HG03139 (cell line): ENCODE measurements around the gene DENND1A.

Source experiments
- ATAC-seq: cut with Tn5 transposase; IDR thresholded peaks from one replicate; pipeline ENCODE4 v1.9.1; 2021; ENCODE audit not compliant: unreplicated experiment

The DENND1A gene

GRCh38 chr9:123365881-123366528, 563.9 kb downstream of the DENND1A start:
- ATAC-seq: no peak

- ATAC-seq: no peak
Measured at GRCh38 chr9:123365287-123365880, 564.5 kb downstream of the DENND1A start.

DNA sequence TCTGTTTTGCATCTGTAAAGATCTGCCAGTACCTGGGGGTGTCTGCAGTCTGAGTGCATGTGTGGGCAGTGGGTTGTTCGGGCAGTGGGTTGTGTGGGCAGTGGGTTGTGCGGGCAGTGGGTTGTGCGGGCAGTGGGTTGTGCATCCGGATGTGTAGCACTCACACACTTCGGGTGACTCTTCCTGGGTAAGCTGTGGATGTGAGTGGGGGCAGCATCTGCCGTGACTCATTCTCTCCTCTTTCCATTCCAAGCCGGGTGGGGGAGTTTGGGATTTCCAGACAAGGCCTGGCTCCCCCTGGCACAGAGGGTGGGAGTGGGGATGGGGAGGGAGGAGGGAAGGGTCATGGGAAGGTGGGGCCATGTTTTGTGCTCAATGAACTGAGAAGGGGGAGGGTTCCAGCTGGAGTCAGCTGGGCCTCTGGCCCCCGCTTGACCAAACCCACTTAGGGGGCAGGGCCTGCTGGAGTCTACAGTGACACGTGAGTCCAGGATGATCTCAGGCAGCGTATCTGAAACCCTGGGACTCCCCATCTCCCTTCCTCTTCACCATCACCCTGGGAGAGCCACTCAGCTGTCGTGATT, 565.6 kb downstream of the DENND1A start:
- no peak for ATAC-seq

GRCh38 chr9:123362856-123363255, 567.1 kb downstream of the DENND1A start:
- ATAC-seq: no peak

- no peak for ATAC-seq
Measured at GRCh38 chr9:123361731-123362510, 568.0 kb downstream of the DENND1A start.

- ATAC-seq: no peak
Measured at GRCh38 chr9:123361086-123361730, 568.7 kb downstream of the DENND1A start.

DNA sequence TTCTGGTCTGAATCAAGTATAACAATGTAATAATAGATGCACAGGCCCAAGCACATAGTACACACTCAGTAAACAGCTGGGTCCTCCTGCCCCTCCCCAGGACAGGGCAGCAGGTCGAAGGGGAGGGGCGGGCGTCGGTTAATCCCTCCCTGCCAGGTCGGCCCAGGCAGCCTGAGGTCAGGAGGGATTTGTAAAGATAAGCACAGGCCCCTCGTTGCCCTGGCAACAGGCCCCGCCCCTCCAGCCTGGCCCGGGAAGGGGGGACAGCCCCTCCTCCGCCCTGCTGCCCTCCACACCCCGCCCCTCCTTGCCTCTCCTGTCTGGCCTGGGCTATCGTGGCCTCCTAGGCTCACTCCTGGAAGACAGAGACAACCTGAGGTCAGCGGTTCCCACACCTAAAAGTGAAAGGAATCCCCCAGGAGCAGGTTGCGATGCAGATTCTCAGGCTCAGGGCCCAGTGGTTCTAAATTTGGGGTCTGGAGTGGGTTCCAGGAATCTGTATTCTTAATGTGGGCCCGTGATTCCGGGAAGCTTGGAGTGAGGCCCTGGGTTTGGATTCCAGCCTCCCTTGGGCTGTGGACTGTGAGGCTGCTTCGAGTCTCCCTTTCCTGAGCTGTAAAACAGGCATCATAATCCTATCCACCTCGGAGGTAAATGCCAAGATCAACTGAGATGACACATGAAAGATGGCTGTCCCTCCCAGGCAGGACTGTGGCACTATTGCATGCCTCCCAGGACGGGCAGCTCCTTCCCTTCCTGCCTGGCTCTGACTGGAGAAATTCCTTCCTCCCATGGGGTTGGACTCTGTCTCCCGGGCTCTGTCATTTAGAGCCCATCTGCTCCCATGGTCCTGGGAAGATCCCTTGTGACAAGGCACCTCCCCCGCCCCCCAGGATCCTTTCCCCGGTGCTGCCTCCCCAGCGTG, 569.5 kb downstream of the DENND1A start:
- no peak for ATAC-seq

DNA sequence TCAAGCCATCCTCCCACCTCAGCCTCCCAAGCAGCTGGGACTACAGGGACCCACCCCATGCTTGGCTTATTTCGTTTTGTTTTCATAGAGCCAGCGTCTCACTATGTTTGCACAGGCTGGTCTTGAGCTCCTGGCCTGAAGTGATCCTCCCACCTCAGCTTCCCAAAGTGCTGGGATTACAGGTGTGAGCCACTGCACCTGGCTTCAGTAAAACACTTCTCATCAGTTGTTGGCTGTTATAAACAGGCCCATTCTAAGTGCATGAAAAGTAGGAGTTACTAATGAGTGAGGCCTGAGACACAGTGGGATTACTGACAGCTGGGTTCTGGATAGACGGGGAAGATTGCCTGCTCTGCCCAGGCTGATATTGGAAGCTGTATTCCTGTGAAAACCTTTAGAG, 570.4 kb downstream of the DENND1A start:
- no peak for ATAC-seq

DNA sequence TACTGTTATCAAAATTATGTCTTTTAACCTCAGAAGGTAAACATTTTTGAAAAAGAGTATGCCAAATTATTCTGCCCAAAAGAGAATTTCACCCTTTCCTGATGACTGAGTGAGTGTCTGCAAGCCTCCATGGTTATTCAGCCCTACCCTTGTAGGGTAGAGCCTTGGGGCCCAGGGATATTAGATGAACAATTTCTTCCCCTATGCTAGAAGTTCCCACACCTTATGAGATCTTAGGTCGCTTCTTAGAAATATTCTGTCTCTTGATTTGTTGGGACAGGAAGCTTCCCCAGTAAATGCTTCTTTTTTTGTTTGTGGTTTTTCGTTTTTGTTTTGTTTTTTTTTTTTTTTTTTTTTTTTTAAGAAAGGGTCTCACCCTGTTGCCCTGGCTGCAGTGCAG, 570.8 kb downstream of the DENND1A start:
- no peak for ATAC-seq

- no peak for ATAC-seq
Measured at GRCh38 chr9:123358181-123358905, 571.6 kb downstream of the DENND1A start.

DNA sequence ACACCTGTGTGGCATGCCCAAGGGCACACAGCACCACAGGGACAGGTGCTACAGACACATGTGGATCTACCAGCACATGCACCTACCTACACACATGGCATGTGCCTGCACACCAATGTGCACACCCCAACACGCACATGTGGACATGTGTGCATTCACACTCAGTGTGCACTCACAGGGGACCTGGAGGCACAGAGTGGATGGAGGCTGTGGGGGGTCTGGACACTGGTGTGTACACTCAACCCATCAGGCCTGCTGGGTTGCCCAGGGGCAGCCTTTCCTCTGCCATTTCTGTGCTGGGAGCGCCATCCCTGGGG, 572.2 kb downstream of the DENND1A start:
- ATAC-seq: no peak

DNA sequence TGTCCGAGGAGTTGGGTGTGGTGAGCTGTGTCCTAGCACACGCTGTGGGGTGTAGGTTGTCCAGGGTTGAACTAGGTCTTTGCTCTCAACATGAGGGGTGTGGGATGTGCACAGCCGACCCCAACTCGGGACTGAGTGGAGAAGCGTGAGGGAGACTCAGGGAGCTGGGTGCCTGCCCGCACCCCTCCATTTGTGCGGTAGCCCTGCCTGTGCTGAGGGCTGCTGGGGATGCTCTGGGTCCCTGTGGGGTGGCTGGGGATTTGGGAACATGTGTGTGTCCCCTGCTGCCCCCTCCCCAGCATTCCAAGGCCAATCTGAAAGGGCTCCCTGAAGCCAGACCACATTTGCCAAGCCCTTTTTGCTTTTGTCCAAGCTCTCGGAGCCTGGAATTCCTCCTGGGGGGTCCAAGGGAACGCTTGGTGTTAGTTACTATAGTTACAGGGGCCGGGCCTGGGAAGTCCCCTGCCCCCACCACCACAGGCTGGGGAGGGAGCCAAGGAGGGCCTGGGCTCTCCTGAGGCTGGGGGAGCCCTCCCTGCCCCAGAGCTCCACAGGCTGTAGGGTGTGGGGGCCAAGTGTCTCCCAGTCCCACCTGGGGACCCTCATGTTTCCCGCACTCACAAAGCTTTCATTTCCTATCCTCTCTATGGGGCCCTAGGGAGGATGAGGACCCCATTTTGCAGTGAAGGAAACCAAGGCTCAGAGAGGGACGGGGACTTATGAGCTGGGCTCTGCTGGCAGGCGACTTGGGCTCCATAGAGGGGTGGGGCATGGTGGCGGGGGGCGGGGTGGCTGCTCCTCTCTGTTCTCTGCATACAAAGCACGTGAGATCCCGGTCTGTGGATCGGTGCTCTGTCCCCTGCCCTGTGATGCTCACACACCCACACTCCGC, 572.8 kb downstream of the DENND1A start:
- no peak for ATAC-seq

GRCh38 chr9:123355761-123356431, 574.0 kb downstream of the DENND1A start, which contains the start of gene CRB2:
CRB2 (plus strand) TSS chr9:123356197; CDS start chr9:123356261, 64 bp downstream.
- no peak for ATAC-seq

DNA sequence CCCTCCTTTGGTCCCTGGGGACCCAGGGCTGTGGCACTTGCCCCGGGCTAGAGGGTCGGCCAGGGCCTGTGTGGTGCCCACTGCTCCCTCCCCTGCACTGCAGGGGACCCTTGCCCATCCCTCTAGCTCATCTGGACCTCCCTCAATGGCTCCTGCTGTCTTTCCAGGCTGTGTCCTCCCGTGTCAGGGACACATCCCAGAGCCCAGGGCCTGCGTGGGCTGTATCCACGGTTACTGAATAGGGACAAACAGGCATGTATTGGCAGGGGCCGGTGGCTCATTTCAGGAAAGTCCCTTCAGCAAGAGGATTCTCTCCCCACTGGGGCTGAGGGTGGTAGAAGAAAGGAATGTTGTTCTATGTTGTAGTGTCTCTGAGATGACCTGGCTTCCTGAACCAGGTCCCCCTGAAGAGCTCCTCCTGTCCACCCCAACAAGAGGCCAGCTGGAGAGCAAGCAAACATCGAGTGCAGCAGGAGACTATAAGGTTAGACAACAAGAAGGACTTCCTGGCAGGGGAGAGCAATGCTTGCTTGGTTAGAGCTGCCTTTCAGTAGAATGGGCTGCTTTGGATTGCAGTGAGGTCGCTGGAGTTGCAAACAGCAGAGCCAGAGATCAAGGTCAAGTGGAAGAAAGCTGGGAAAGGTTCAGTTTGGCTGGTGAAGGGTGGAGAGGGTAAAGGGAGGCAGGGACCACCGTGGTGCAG, 575.0 kb downstream of the DENND1A start:
- no peak for ATAC-seq

DNA sequence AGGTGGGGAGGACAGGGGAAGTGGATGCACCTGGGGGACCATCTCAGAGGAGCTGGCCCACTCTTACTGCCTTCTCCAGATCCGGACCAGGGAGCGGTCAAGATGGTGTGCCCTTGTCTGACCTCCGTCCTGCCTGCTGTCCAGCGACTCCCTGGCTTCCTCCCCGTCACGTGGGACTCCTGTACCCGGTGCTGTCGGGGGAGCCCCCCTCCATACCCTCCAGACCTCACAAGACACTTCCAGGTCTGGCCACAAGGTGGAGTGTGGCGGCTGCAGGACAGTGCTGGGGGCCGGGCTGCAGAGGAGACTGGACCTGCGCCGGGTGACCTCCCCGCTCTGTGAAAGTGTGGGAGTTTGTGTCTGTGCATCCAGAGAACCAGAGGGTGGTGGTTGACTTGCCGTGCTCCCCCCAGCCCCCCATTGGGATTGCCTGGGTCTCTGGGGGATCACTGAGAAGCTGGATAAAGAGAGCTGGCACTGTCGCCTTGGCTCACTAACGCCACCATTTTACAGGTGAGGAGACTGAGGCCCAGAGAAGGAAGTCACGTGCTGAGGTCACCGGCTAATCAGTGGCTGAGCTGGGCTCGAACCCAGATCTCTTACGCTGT, 575.8 kb downstream of the DENND1A start:
- ATAC-seq: no peak

GRCh38 chr9:123353041-123353440, 576.9 kb downstream of the DENND1A start:
- ATAC-seq: no peak
